AG08395 (cell line): ENCODE results near the gene ZNHIT3.
"Not testable (repeated sequence)": the region's sequence is repeated elsewhere in the genome, so short reads cannot be mapped to it uniquely, and the experiment has no call there.

Source experiments
- DNase-seq: peaks from one replicate; pipeline ENCODE4 v3.0.0; 2012; ENCODE audit warnings: mixed read lengths, low spot score

The ZNHIT3 gene

GRCh38 chr17:36486204-36487194, at the start of gene ZNHIT3:
Gene ZNHIT3, plus strand, starts transcription at chr17:36486681. Its CDS starts 19 bp downstream, at chr17:36486700.
- peak; percentile 97 for DNase-seq

- not testable (repeated sequence) for DNase-seq
Observed at GRCh38 chr17:36441792-36442191, 44.7 kb upstream of the ZNHIT3 start.

- no peak for DNase-seq
Observed at GRCh38 chr17:36443777-36444176, 42.7 kb upstream of the ZNHIT3 start.

GRCh38 chr17:36449997-36450396, 36.5 kb upstream of the ZNHIT3 start:
- not testable (repeated sequence) for DNase-seq

GRCh38 chr17:36452888-36453287, 33.6 kb upstream of the ZNHIT3 start:
- DNase-seq: not testable (repeated sequence)

- not testable (repeated sequence) for DNase-seq
Observed at GRCh38 chr17:36457701-36458100, 28.8 kb upstream of the ZNHIT3 start.

- no peak for DNase-seq
Observed at GRCh38 chr17:36459045-36459444, 27.4 kb upstream of the ZNHIT3 start.

GRCh38 chr17:36459601-36460000, 26.9 kb upstream of the ZNHIT3 start:
- no peak for DNase-seq

GRCh38 chr17:36460265-36460937, 26.1 kb upstream of the ZNHIT3 start:
- DNase-seq: no peak

- DNase-seq: no peak
Observed at GRCh38 chr17:36461330-36462110, 25.0 kb upstream of the ZNHIT3 start.

- peak; percentile 95 for DNase-seq
Observed at GRCh38 chr17:36463916-36464764, 22.3 kb upstream of the ZNHIT3 start.

GRCh38 chr17:36464765-36465088, 21.8 kb upstream of the ZNHIT3 start:
- no peak for DNase-seq

- DNase-seq: no peak
Observed at GRCh38 chr17:36468903-36469635, 17.4 kb upstream of the ZNHIT3 start.

- DNase-seq: no peak
Observed at GRCh38 chr17:36469733-36470132, 16.7 kb upstream of the ZNHIT3 start.

- DNase-seq: no peak
Observed at GRCh38 chr17:36470499-36470898, 16.0 kb upstream of the ZNHIT3 start.

- DNase-seq: no peak
Observed at GRCh38 chr17:36474571-36474970, 11.9 kb upstream of the ZNHIT3 start.

GRCh38 chr17:36475346-36475970, 11.0 kb upstream of the ZNHIT3 start:
- DNase-seq: no peak

GRCh38 chr17:36481829-36482228, 4.7 kb upstream of the ZNHIT3 start:
- no peak for DNase-seq

GRCh38 chr17:36482611-36483504, 3.6 kb upstream of the ZNHIT3 start:
- DNase-seq: peak; percentile 92
